Activated T-cell treated with anti-CD3 and anti-CD28 coated beads, Interleukin-2, amount 50 U/mL, for 24 hours (primary cell): Measurements from ENCODE around the gene LHFPL3.

Experiments used
- DNase-seq: peaks from one replicate; pipeline ENCODE4 v3.0.0-alpha.2; 2020
- H3K27ac Mint-ChIP-seq: 2 replicates; pipeline ENCODE4 v1.8.0; 2020; ENCODE audit warnings: mild to moderate bottlenecking, mixed read lengths
- H3K27me3 Mint-ChIP-seq: 2 replicates; pipeline ENCODE4 v1.8.0; 2020; ENCODE audit warnings: mixed read lengths
- H3K36me3 Mint-ChIP-seq: 2 replicates; pipeline ENCODE4 v1.8.0; 2020; ENCODE audit warnings: low read depth, mixed read lengths
- H3K4me1 Mint-ChIP-seq: 2 replicates; pipeline ENCODE4 v1.8.0; 2020; ENCODE audit warnings: low read depth, mixed read lengths
- H3K4me3 Mint-ChIP-seq: 2 replicates; pipeline ENCODE4 v1.8.0; 2020; ENCODE audit warnings: mild to moderate bottlenecking, moderate library complexity, mixed read lengths
- H3K9me3 Mint-ChIP-seq: 2 replicates; pipeline ENCODE4 v1.8.0; 2020; ENCODE audit warnings: mixed read lengths

The LHFPL3 gene

GRCh38 chr7:104846731-104847130 is 518.3 kb downstream of the LHFPL3 start:
- Mint-ChIP-seq H3K4me3 (no peak overlapping the region), H3K27ac (no peak overlapping the region), H3K4me1 (no peaks in the 10 kb centered on the region), H3K27me3 (peaks cover 25% of the 10 kb centered on the region), H3K9me3 (no peaks in the 10 kb centered on the region), H3K36me3 (no peaks in the 10 kb centered on the region)
- DNase-seq: no peak

- no peaks in the 10 kb centered on the region for H3K4me1 Mint-ChIP-seq
- H3K4me3 Mint-ChIP-seq: no peak overlapping the region
- no peaks in the 10 kb centered on the region for H3K9me3 Mint-ChIP-seq
- peak; percentile 53 for DNase-seq
- peaks cover 19% of the 10 kb centered on the region for H3K27me3 Mint-ChIP-seq
- H3K27ac Mint-ChIP-seq: no peak overlapping the region
- H3K36me3 Mint-ChIP-seq: no peaks in the 10 kb centered on the region
Measured at GRCh38 chr7:104848138-104848990, 520.0 kb downstream of the LHFPL3 start.

- no peak for DNase-seq
- Mint-ChIP-seq H3K4me3 (no peak overlapping the region), H3K27me3 (peaks cover 16% of the 10 kb centered on the region), H3K36me3 (no peaks in the 10 kb centered on the region), H3K4me1 (no peaks in the 10 kb centered on the region), H3K9me3 (no peaks in the 10 kb centered on the region), H3K27ac (no peak overlapping the region)
Measured at GRCh38 chr7:104850374-104850773, 522.0 kb downstream of the LHFPL3 start.

GRCh38 chr7:104851268-104851667 is 522.9 kb downstream of the LHFPL3 start:
- peaks cover 9% of the 10 kb centered on the region for H3K27me3 Mint-ChIP-seq
- DNase-seq: no peak
- H3K36me3 Mint-ChIP-seq: no peaks in the 10 kb centered on the region
- H3K27ac Mint-ChIP-seq: no peak overlapping the region
- no peak overlapping the region for H3K4me3 Mint-ChIP-seq
- no peaks in the 10 kb centered on the region for H3K9me3 Mint-ChIP-seq
- no peaks in the 10 kb centered on the region for H3K4me1 Mint-ChIP-seq

- Mint-ChIP-seq H3K4me1 (peaks cover 6% of the 10 kb centered on the region), H3K27me3 (peaks cover 8% of the 10 kb centered on the region), H3K27ac (no peak overlapping the region), H3K4me3 (no peak overlapping the region), H3K9me3 (no peaks in the 10 kb centered on the region), H3K36me3 (no peaks in the 10 kb centered on the region)
- DNase-seq: no peak
Measured at GRCh38 chr7:104852386-104852785, 524.0 kb downstream of the LHFPL3 start.

GRCh38 chr7:104855861-104856260 is 527.5 kb downstream of the LHFPL3 start:
- no peaks in the 10 kb centered on the region for H3K9me3 Mint-ChIP-seq
- peaks cover 19% of the 10 kb centered on the region for H3K4me1 Mint-ChIP-seq
- no peak overlapping the region for H3K27ac Mint-ChIP-seq
- no peak for DNase-seq
- H3K4me3 Mint-ChIP-seq: no peak overlapping the region
- no peaks in the 10 kb centered on the region for H3K36me3 Mint-ChIP-seq
- no peaks in the 10 kb centered on the region for H3K27me3 Mint-ChIP-seq

- Mint-ChIP-seq H3K9me3 (no peaks in the 10 kb centered on the region), H3K27me3 (peaks cover 4% of the 10 kb centered on the region), H3K4me1 (peaks cover 19% of the 10 kb centered on the region), H3K36me3 (no peaks in the 10 kb centered on the region), H3K4me3 (peak overlapping the region; percentile 28), H3K27ac (peak overlapping the region; percentile 45)
- no peak for DNase-seq
Measured at GRCh38 chr7:104857458-104858425, 529.3 kb downstream of the LHFPL3 start.

GRCh38 chr7:104859754-104860426 is 531.5 kb downstream of the LHFPL3 start:
- Mint-ChIP-seq H3K27ac (no peak overlapping the region), H3K4me3 (no peak overlapping the region), H3K4me1 (peaks cover 19% of the 10 kb centered on the region), H3K27me3 (peaks cover 15% of the 10 kb centered on the region), H3K36me3 (no peaks in the 10 kb centered on the region), H3K9me3 (no peaks in the 10 kb centered on the region)
- no peak for DNase-seq

- H3K27me3 Mint-ChIP-seq: peaks cover 24% of the 10 kb centered on the region
- DNase-seq: no peak
- no peak overlapping the region for H3K27ac Mint-ChIP-seq
- peaks cover 16% of the 10 kb centered on the region for H3K4me1 Mint-ChIP-seq
- H3K9me3 Mint-ChIP-seq: peaks cover 3% of the 10 kb centered on the region
- H3K36me3 Mint-ChIP-seq: no peaks in the 10 kb centered on the region
- H3K4me3 Mint-ChIP-seq: no peak overlapping the region
Measured at GRCh38 chr7:104861729-104862390, 533.5 kb downstream of the LHFPL3 start.

- H3K9me3 Mint-ChIP-seq: peaks cover 3% of the 10 kb centered on the region
- H3K4me1 Mint-ChIP-seq: peaks cover 10% of the 10 kb centered on the region
- no peak overlapping the region for H3K4me3 Mint-ChIP-seq
Measured at GRCh38 chr7:104862719-104863118, 534.3 kb downstream of the LHFPL3 start.

GRCh38 chr7:104873401-104873800 is 545.0 kb downstream of the LHFPL3 start:
- Mint-ChIP-seq H3K9me3 (no peaks in the 10 kb centered on the region), H3K27me3 (peaks cover 2% of the 10 kb centered on the region), H3K4me3 (no peak overlapping the region), H3K27ac (no peak overlapping the region), H3K4me1 (peaks cover 4% of the 10 kb centered on the region), H3K36me3 (no peaks in the 10 kb centered on the region)
- DNase-seq: no peak

More at GRCh38 chr7:104862719-104863118, 534.3 kb downstream of the LHFPL3 start:
- Mint-ChIP-seq H3K36me3 (no peaks in the 10 kb centered on the region), H3K27me3 (peaks cover 24% of the 10 kb centered on the region), H3K27ac (no peak overlapping the region)
- no peak for DNase-seq

- peak overlapping the region; percentile 42 for H3K27ac Mint-ChIP-seq
Measured at GRCh38 chr7:104878577-104878976, 550.2 kb downstream of the LHFPL3 start.

GRCh38 chr7:104883248-104883717 is 554.9 kb downstream of the LHFPL3 start:
- H3K27ac Mint-ChIP-seq: no peak overlapping the region
- no peak overlapping the region for H3K4me3 Mint-ChIP-seq

More at GRCh38 chr7:104878577-104878976, 550.2 kb downstream of the LHFPL3 start:
- no peak overlapping the region for H3K4me3 Mint-ChIP-seq
- peaks cover 13% of the 10 kb centered on the region for H3K4me1 Mint-ChIP-seq
- H3K9me3 Mint-ChIP-seq: no peaks in the 10 kb centered on the region
- H3K27me3 Mint-ChIP-seq: peaks cover 2% of the 10 kb centered on the region
- H3K36me3 Mint-ChIP-seq: no peaks in the 10 kb centered on the region
- no peak for DNase-seq

More at GRCh38 chr7:104883248-104883717, 554.9 kb downstream of the LHFPL3 start:
- no peaks in the 10 kb centered on the region for H3K27me3 Mint-ChIP-seq
- H3K9me3 Mint-ChIP-seq: no peaks in the 10 kb centered on the region
- DNase-seq: no peak
- H3K4me1 Mint-ChIP-seq: peaks cover 16% of the 10 kb centered on the region
- no peaks in the 10 kb centered on the region for H3K36me3 Mint-ChIP-seq
